TTC549 (cell line): ENCODE data around the gene LMCD1.

Experiments
- FAIRE-seq: peaks from 2 replicates; lab custom pipeline; 2012; peaks lifted over from hg19 to GRCh38; lab: Jason Lieb, UNC

Gene LMCD1

GRCh38 chr3:8622873-8623691, 121.5 kb downstream of the LMCD1 start:
- FAIRE-seq, result no peak

- no peak for FAIRE-seq
These were observed 122.1 kb downstream of the LMCD1 start for GRCh38 chr3:8623741-8624140.
